GM12878 (cell line): ENCODE results near the gene ZNRF3. TPM values are rescaled to one million over a fixed set of nuclear protein-coding genes. Genes with fewer than 3 reads are reported as not detected.

Source experiments
- ATAC-seq: fragments of 200-7000 bp; cut with Tn5 transposase; 3 replicates; pipeline ENCODE4 v1.9.1; 2020; ENCODE audit warnings: mild to moderate bottlenecking, moderate library complexity
- BruUV-seq: library from RNA; stranded (reverse); fragments of 400-500 nt; replicated peaks from 2 replicates; lab custom pipeline; 2021; lab: Mats Ljungman, UMichigan
- CTCF ChIA-PET: fragments of 300-600 bp; sonication (Branson Sonifier 250); formaldehyde crosslinking; extraction: SDS; loops from one replicate; lab custom pipeline; 2021; ENCODE audit warnings: inconsistent platforms; lab: Yijun Ruan, JAX
- POLR2A ChIA-PET: fragments of 350-600 bp; formaldehyde crosslinking; extraction: SDS; loops from one replicate; lab custom pipeline; 2021; ENCODE audit warnings: inconsistent platforms; lab: Charles Lee
- RAD21 ChIA-PET: fragments of 300-600 bp; sonication (Branson Sonifier 250); formaldehyde crosslinking; loops from one replicate; lab custom pipeline; 2023; ENCODE audit warnings: antibody characterized with exemption; ENCODE audit not compliant: unreplicated experiment; lab: Charles Lee
- SMC1A ChIA-PET: fragments of 300-600 bp; sonication (Branson Sonifier 250); formaldehyde crosslinking; loops from one replicate; lab custom pipeline; 2023; ENCODE audit not compliant: unreplicated experiment, uncharacterized antibody; lab: Charles Lee
- DNase-seq: peaks from one replicate; pipeline ENCODE4 v3.0.0-alpha.2; 2011; ENCODE audit warnings: low read depth, low spot score
- FAIRE-seq: peaks from 3 replicates; lab custom pipeline; 2011; peaks lifted over from hg19 to GRCh38; lab: Jason Lieb, UNC
- H2AFZ ChIP-seq: 2 replicates; pipeline ENCODE4 v1.6.0; 2011; ENCODE audit warnings: low read depth, low read length, control low read depth; ENCODE audit not compliant: control insufficient read depth
- H3K27ac ChIP-seq: 2 replicates; pipeline ENCODE4 v1.5.1; 2011; ENCODE audit warnings: control low read depth; ENCODE audit not compliant: control insufficient read depth, insufficient read depth
- H3K27me3 ChIP-seq, 2 experiments: replicated peaks in 1 of 2; 2 replicates each; pipeline versions ENCODE4 v1.6.0 to v1.6.1; 2011; ENCODE audit warnings: low read length in 1 of 2; ENCODE audit not compliant: control insufficient read depth in 2 of 2, insufficient read depth in 2 of 2
- H3K36me3 ChIP-seq, 2 experiments: 2 replicates each; pipeline ENCODE4 v1.5.1; 2011; ENCODE audit warnings: low read length in 1 of 2; ENCODE audit not compliant: control insufficient read depth in 2 of 2, insufficient read depth in 2 of 2
- H3K4me1 ChIP-seq: 2 replicates; pipeline ENCODE4 v1.6.1; 2011; ENCODE audit warnings: mild to moderate bottlenecking, low read length, moderate library complexity, mixed read lengths; ENCODE audit not compliant: control insufficient read depth, insufficient read depth
- H3K4me2 ChIP-seq: 2 replicates; pipeline ENCODE4 v1.6.0; 2011; ENCODE audit warnings: control low read depth; ENCODE audit not compliant: control insufficient read depth, insufficient read depth
- H3K4me3 ChIP-seq: fragments of 200-600 bp; sonication (generic); 2 replicates; pipeline ENCODE4 v1.5.1; 2016
- H3K79me2 ChIP-seq: 2 replicates; pipeline ENCODE4 v1.6.0; 2011; ENCODE audit warnings: low read length; ENCODE audit not compliant: control insufficient read depth, insufficient read depth
- H3K9ac ChIP-seq: 2 replicates; pipeline ENCODE4 v1.8.0; 2011; ENCODE audit warnings: low read length, control low read depth, mixed read lengths; ENCODE audit not compliant: control insufficient read depth, insufficient read depth
- H3K9me3 ChIP-seq: replicated peaks from 3 replicates; pipeline ENCODE4 v1.5.1; 2011; ENCODE audit warnings: mild to moderate bottlenecking, low read length; ENCODE audit not compliant: control insufficient read depth, insufficient read depth
- H4K20me1 ChIP-seq: 2 replicates; pipeline ENCODE4 v1.6.0; 2011; ENCODE audit not compliant: control insufficient read depth, insufficient read depth
- ESRRA ChIP-seq: IDR thresholded peaks from 2 replicates; pipeline ENCODE4 v1.6.1; 2012; ENCODE audit warnings: mild to moderate bottlenecking, low read length, improper control_type of control experiment
- ETV6 ChIP-seq, 2 experiments: fragments of 450-650 bp in 1 of 2; IDR thresholded peaks in 1 of 2; conservative IDR thresholded peaks in 1 of 2; 2 replicates each; pipeline ENCODE4 v1.6.1; 2014; ENCODE audit warnings: antibody characterized with exemption in 1 of 2, borderline replicate concordance in 1 of 2, low read depth in 1 of 2, mild to moderate bottlenecking in 1 of 2, moderate library complexity in 1 of 2
- MTA2 ChIP-seq: fragments of 450-650 bp; IDR thresholded peaks from 2 replicates; pipeline ENCODE4 v1.6.1; 2016; ENCODE audit warnings: low read depth, mild to moderate bottlenecking, moderate library complexity
- MTA3 ChIP-seq: IDR thresholded peaks from 2 replicates; pipeline ENCODE4 v1.6.1; 2012; ENCODE audit warnings: low read length, inconsistent platforms, borderline replicate concordance
- MYC ChIP-seq: IDR thresholded peaks from 2 replicates; pipeline ENCODE4 v1.6.1; 2011; ENCODE audit warnings: mild to moderate bottlenecking, low read length, moderate library complexity, inconsistent platforms; ENCODE audit not compliant: insufficient read depth, insufficient replicate concordance, insufficient read length, severe bottlenecking
- PRDM15 ChIP-seq: fragments of 450-650 bp; formaldehyde crosslinking; IDR thresholded peaks from 2 replicates; pipeline ENCODE4 v1.4.0; 2020; ENCODE audit warnings: mild to moderate bottlenecking, moderate library complexity
- RFX5 ChIP-seq: IDR thresholded peaks from 2 replicates; pipeline ENCODE4 v1.6.1; 2011; ENCODE audit warnings: low read depth, low read length, improper control_type of control experiment
- WGBS: methylation state at CpG from one replicate; pipeline ENCODE4 v1.1.6; 2016; ENCODE audit warnings: low lambda C conversion rate; ENCODE audit not compliant: insufficient replicate concordance, insufficient coverage; ENCODE audit errors: missing lambda C conversion rate; 5-methylcytosine and 5-hydroxymethylcytosine counted together
- in situ Hi-C: fragments of 300-500 bp; cut with MboI; formaldehyde crosslinking; loops from 9 replicates; pipeline ENCODE4 v1.14.3; 2018; ENCODE audit warnings: mixed read lengths
- intact Hi-C: fragments of 100-400 bp; cut with micrococcal nuclease; formaldehyde crosslinking; loops from one replicate; pipeline ENCODE4 v1.14.2; 2022; ENCODE audit not compliant: unreplicated experiment
- polyA plus RNA-seq, 11 experiments: library from polyadenylated mRNA; depleted of rRNA in 4 of 11; unstranded in 6 of 11; stranded (reverse) in 5 of 11; fragments of >200 nt; fragmentation: Nextera tagmentation in 4 of 11; fragmentation: Illumina TruSeq in 1 of 11; extraction: Ambion mirVana in 4 of 11; extraction: Trizol in 1 of 11; gene quantifications; 1 replicate in 1 of 11; 2 replicates in 10 of 11; pipeline versions ENCODE4 v1.2.1 to v1.2.3, GENCODE V29; 2011 to 2016; ENCODE audit warnings: inconsistent platforms in 2 of 11, missing spikeins in 2 of 11, low read depth in 1 of 11
- total RNA-seq, 4 experiments: library from RNA; depleted of rRNA in 3 of 4; stranded (reverse); fragments of >200 nt in 3 of 4; fragmentation: Illumina TruSeq in 1 of 4; extraction: Trizol in 1 of 4; gene quantifications; 2 replicates each; pipeline versions ENCODE4 v1.2.1 to v1.2.3, GENCODE V29; 2013 to 2021

ZNRF3 gene
- total and polyA plus RNA-seq, 10 of the 15 experiments (the other 5 are each of a cell fraction or from before 2014, with no cell fraction given) = 0.05 to 2.4 (median 0.46) TPM

GRCh38 chr22:28896611-28897010, 13.2 kb downstream of the ZNRF3 start:
- H3K9me3 ChIP-seq = no peaks in the 10 kb centered on the region; the same call in 2 of the 3 replicates
- H3K27me3 ChIP-seq = no peaks in the 10 kb centered on the region; a peak in 1 of 4 replicates
- no peaks in the 10 kb centered on the region for H3K4me1 ChIP-seq
- H3K27ac ChIP-seq = no peak overlapping the region
- 57% methylated on average over 2 of the region's 2 CpGs for WGBS
- ATAC-seq = peak; percentile 23; the same call in 2 of the 3 replicates
- H3K36me3 ChIP-seq = no peaks in the 10 kb centered on the region
- H2AFZ ChIP-seq = no peak overlapping the region
- DNase-seq = no peak
- ChIA-PET CTCF (interaction anchor here (1.0 to 1.5 kb wide), 4 partner anchors 9 to 21 kb away, joined by 3 to 8 read pairs (median 4); no protein-coding TSS in a partner anchor), SMC1A (interaction anchor here (1.1 to 4.1 kb wide), 7 partner anchors 9 to 145 kb away, joined by 3 to 39 read pairs (median 5); no protein-coding TSS in a partner anchor), POLR2A (interaction anchor here (1.1 to 1.7 kb wide), 2 partner anchors 11 to 22 kb away, joined by 4 to 7 read pairs; no protein-coding TSS in a partner anchor), RAD21 (interaction anchor here (0.8 to 2.4 kb wide), 5 partner anchors 9 to 144 kb away, joined by 3 to 8 read pairs (median 4); no protein-coding TSS in a partner anchor)
- no peaks in the 10 kb centered on the region for H3K79me2 ChIP-seq
- H3K9ac ChIP-seq = no peak overlapping the region
- intact Hi-C loops (no loop called here), in situ Hi-C loops (no loop called here)
- H4K20me1 ChIP-seq = 0 out of 2 replicates have a peak, but pooled peaks cover 4% of the 10 kb centered on the region
- H3K4me3 ChIP-seq = no peak overlapping the region
- TF ChIP-seq MTA2 (no peak), MYC (no peak)
- no TSS peak for BruUV-seq
- FAIRE-seq = no peak
- no peak overlapping the region for H3K4me2 ChIP-seq

- H3K27me3 ChIP-seq = no peaks in the 10 kb centered on the region; a peak in 2 of 4 replicates
- no peaks in the 10 kb centered on the region for H3K36me3 ChIP-seq
- DNase-seq (no peak), FAIRE-seq (no peak), ATAC-seq (no peak)
- no peak overlapping the region for H2AFZ ChIP-seq
- H3K9me3 ChIP-seq = no peaks in the 10 kb centered on the region; the same call in 2 of the 3 replicates
- CTCF ChIA-PET = interaction anchor here (1.0 kb wide), 1 partner anchor 15 kb away, joined by 3 read pairs; no protein-coding TSS in a partner anchor
- no peak overlapping the region for H3K4me2 ChIP-seq
- H3K9ac ChIP-seq = no peak overlapping the region
- in situ Hi-C loops = no loop called here
- no TSS peak for BruUV-seq
- POLR2A ChIA-PET = interaction anchor here (0.6 to 1.1 kb wide), 4 partner anchors 9 to 227 kb away, joined by 3 to 4 read pairs (median 3); no protein-coding TSS in a partner anchor
- H3K27ac ChIP-seq = no peak overlapping the region
- no peaks in the 10 kb centered on the region for H3K79me2 ChIP-seq
- RAD21 ChIA-PET = interaction anchor here (1.3 to 2.4 kb wide), 3 partner anchors 10 to 20 kb away, joined by 3 to 8 read pairs (median 4); no protein-coding TSS in a partner anchor
- 45% methylated on average over 4 of the region's 4 CpGs for WGBS
- 0 out of 2 replicates have a peak, but pooled peaks cover 4% of the 10 kb centered on the region for H4K20me1 ChIP-seq
- H3K4me3 ChIP-seq = no peak overlapping the region
- SMC1A ChIA-PET = interaction anchor here (0.6 to 4.1 kb wide), 7 partner anchors 9 to 170 kb away, joined by 3 to 39 read pairs (median 3); no protein-coding TSS in a partner anchor
- H3K4me1 ChIP-seq = no peaks in the 10 kb centered on the region
- intact Hi-C loops = no loop called here
- TF ChIP-seq MTA3 = no peak
- no peak for TF ChIP-seq PRDM15 (CRISPR knock-in tag)
- no peak for TF ChIP-seq RFX5
- TF ChIP-seq ETV6 (conservative IDR thresholded peaks at IDR 0.05 in 1 of 2, IDR thresholded peaks at IDR 0.05 in 1 of 2; ENCODE audit: borderline replicate concordance in 1 of 2, low read depth in 1 of 2) = no peak
- no peak for TF ChIP-seq ESRRA
Measured at GRCh38 chr22:28898233-28898629, 14.9 kb downstream of the ZNRF3 start.
